Vagina (tissue), 2 donors: ENCODE measurements around the gene ARHGAP26. TPM values are rescaled to one million over a fixed set of nuclear protein-coding genes. Genes with fewer than 3 reads are reported as not detected.
A peak's percentile ranks its signal among the peaks of the same experiment; 100 is the strongest.

Experiments used
- DNase-seq, 2 donors: peaks; one replicate each; pipeline ENCODE4 v3.0.0-alpha.2; 2017; ENCODE audit errors: extremely low spot score in 2 of 2
- H3K27ac ChIP-seq: fragments of 200-600 bp; sonication (generic); one replicate; pipeline ENCODE4 v1.5.1; 2019
- H3K27me3 ChIP-seq: fragments of 200-600 bp; sonication (generic); one replicate; pipeline ENCODE4 v1.5.1; 2019
- H3K36me3 ChIP-seq, 2 donors: fragments of 200-600 bp; sonication (generic); one replicate each; pipeline ENCODE4 v1.5.1; 2017 to 2019
- H3K4me1 ChIP-seq: fragments of 200-600 bp; sonication (generic); one replicate; pipeline ENCODE4 v1.5.1; 2019
- H3K4me3 ChIP-seq, 2 donors: fragments of 200-600 bp; sonication (generic); 1 replicate in 1 of 2; 2 replicates in 1 of 2; pipeline ENCODE4 v1.5.1; 2016 to 2019
- H3K9me3 ChIP-seq: fragments of 200-600 bp; sonication (generic); one replicate; pipeline ENCODE4 v1.5.1; 2019
- CTCF ChIP-seq, 3 experiments: fragments of 450-650 bp in 2 of 3; fragments of 200-600 bp in 1 of 3; sonication (generic) in 1 of 3; IDR thresholded peaks; one replicate each; pipeline ENCODE4 v1.5.1; 2017 to 2019; ENCODE audit warnings: antibody characterized with exemption in 3 of 3, mild to moderate bottlenecking in 2 of 3, moderate library complexity in 2 of 3
- POLR2A ChIP-seq, 2 donors: fragments of 450-650 bp; IDR thresholded peaks; one replicate each; pipeline ENCODE4 v1.6.1; 2017; ENCODE audit warnings: antibody characterized with exemption in 2 of 2, mild to moderate bottlenecking in 2 of 2, moderate library complexity in 2 of 2
- POLR2AphosphoS5 ChIP-seq, 2 donors: sonication (generic); formaldehyde crosslinking; IDR thresholded peaks; one replicate each; pipeline ENCODE4 v1.9.0; 2017; ENCODE audit warnings: antibody characterized with exemption in 2 of 2, mild to moderate bottlenecking in 2 of 2, low read depth in 1 of 2; ENCODE audit not compliant: insufficient read depth in 1 of 2
- intact Hi-C: fragments of 100-400 bp; cut with DNase I; formaldehyde crosslinking; loops from one replicate; pipeline ENCODE4 v1.15.1; 2023
- total RNA-seq: library from RNA; depleted of rRNA; stranded (reverse); fragments of >200 nt; gene quantifications from one replicate; pipeline ENCODE4 v1.2.3, GENCODE V29; 2016

ARHGAP26 gene
- total RNA-seq, 1 donor from 2014 or later = 42.5 TPM

DNA sequence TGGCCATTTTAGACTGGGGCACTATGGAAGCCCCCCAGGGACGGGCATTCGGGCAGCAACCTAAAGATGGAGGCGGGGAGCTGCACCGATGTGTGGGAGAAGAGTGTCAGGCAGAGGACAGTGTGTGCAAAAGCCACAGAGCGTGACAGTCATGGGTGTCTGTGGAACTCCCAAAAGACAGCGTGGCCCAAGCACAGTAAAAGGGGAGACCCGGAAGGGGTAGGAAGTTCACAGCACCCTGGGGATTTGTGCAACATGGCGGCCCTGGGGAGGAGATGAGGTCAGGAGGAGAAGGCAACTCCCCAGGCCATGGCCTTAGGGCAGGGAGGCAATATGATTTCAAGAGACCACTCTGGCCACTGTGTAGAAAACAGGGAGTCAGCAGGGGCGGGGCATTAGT, 45.4 kb upstream of the ARHGAP26 start:
- H3K36me3 ChIP-seq = no peaks in the 10 kb centered on the region
- DNase-seq = no peak
- H3K27me3 ChIP-seq = no peaks in the 10 kb centered on the region
- no peaks in the 10 kb centered on the region for H3K9me3 ChIP-seq
- no peaks in the 10 kb centered on the region for H3K4me1 ChIP-seq
- TF ChIP-seq POLR2AphosphoS5 (IDR thresholded peaks at IDR 0.05; ENCODE audit: insufficient read depth in 1 of 2, low read depth in 1 of 2) (no peak), CTCF (IDR thresholded peaks at IDR 0.05) (no peak), POLR2A (IDR thresholded peaks at IDR 0.05) (no peak)
- no peak overlapping the region for H3K27ac ChIP-seq
- no peak overlapping the region for H3K4me3 ChIP-seq
- intact Hi-C loops = no loop called here

- H3K36me3 ChIP-seq = no peaks in the 10 kb centered on the region
- H3K27ac ChIP-seq = no peak overlapping the region
- H3K27me3 ChIP-seq = no peaks in the 10 kb centered on the region
- DNase-seq = peak in 1 of 2 donors; percentile 75
- H3K9me3 ChIP-seq = no peaks in the 10 kb centered on the region
- H3K4me3 ChIP-seq = no peak overlapping the region
- intact Hi-C loops = no loop called here
- no peak for TF ChIP-seq POLR2AphosphoS5 (IDR thresholded peaks at IDR 0.05; ENCODE audit: insufficient read depth in 1 of 2, low read depth in 1 of 2)
- no peak for TF ChIP-seq POLR2A (IDR thresholded peaks at IDR 0.05)
- TF ChIP-seq CTCF (IDR thresholded peaks at IDR 0.05) = no peak
- H3K4me1 ChIP-seq = no peaks in the 10 kb centered on the region
Observed at GRCh38 chr5:142725231-142726187, 44.7 kb upstream of the ARHGAP26 start.

- Histone ChIP-seq H3K36me3 (no peaks in the 10 kb centered on the region), H3K4me3 (no peak overlapping the region), H3K4me1 (no peaks in the 10 kb centered on the region), H3K27ac (no peak overlapping the region), H3K27me3 (no peaks in the 10 kb centered on the region), H3K9me3 (no peaks in the 10 kb centered on the region)
- no peak for DNase-seq
- intact Hi-C loops = no loop called here
- no peak for TF ChIP-seq CTCF (IDR thresholded peaks at IDR 0.05)
Observed at GRCh38 chr5:142726188-142726731, 43.9 kb upstream of the ARHGAP26 start.

DNA sequence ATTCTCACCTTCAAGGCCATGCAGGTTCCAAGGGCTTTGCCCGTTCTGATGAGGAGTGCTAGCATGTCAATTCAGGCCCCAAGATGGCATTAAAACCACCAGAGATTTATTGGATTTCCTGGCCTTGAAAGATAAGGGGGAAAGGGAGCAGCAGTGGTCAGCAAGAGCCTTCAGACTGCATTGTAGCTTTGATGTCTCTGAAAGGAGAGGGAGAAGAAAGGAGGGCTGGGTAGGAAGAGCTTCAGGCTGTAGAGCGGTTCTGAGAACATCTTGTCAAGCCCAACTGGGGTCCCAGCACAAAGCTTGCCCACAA, 42.5 kb upstream of the ARHGAP26 start:
- H3K36me3 ChIP-seq = no peaks in the 10 kb centered on the region
- no peaks in the 10 kb centered on the region for H3K9me3 ChIP-seq
- H3K27ac ChIP-seq = no peak overlapping the region
- peak in 1 of 2 donors; percentile 27 for DNase-seq
- intact Hi-C loops = no loop called here
- no peaks in the 10 kb centered on the region for H3K4me1 ChIP-seq
- no peaks in the 10 kb centered on the region for H3K27me3 ChIP-seq
- no peak overlapping the region for H3K4me3 ChIP-seq
- TF ChIP-seq POLR2A (IDR thresholded peaks at IDR 0.05) = no peak
- no peak for TF ChIP-seq POLR2AphosphoS5 (IDR thresholded peaks at IDR 0.05; ENCODE audit: insufficient read depth in 1 of 2, low read depth in 1 of 2)
- TF ChIP-seq CTCF (IDR thresholded peaks at IDR 0.05) = no peak
